PC-9 (cell line): ENCODE data around the gene STK17A. TPM values are rescaled to one million over a fixed set of nuclear protein-coding genes. Genes with fewer than 3 reads are reported as not detected.
A peak's percentile ranks its signal among the peaks of the same experiment; 100 is the strongest.
"Not testable (repeated sequence)": the region's sequence is repeated elsewhere in the genome, so short reads cannot be mapped to it uniquely, and the experiment has no call there.

Experiments used
- BruUV-seq: library from RNA; stranded (reverse); fragments of 400-500 nt; replicated peaks from 2 replicates; lab custom pipeline; 2021; lab: Mats Ljungman, UMichigan
- CTCF ChIA-PET: fragments of 300-600 bp; sonication (Branson Sonifier 250); formaldehyde crosslinking; loops from one replicate; lab custom pipeline; 2022; ENCODE audit warnings: antibody characterized with exemption; lab: Charles Lee
- POLR2A ChIA-PET: fragments of 300-600 bp; sonication (Branson Sonifier 250); formaldehyde crosslinking; loops from one replicate; lab custom pipeline; 2022; ENCODE audit warnings: antibody characterized with exemption; ENCODE audit not compliant: unreplicated experiment; lab: Charles Lee
- DNase-seq, 2 experiments: peaks; one replicate each; pipeline versions ENCODE4 v3.0.0 to v3.0.0-alpha.2; 2015 to 2022; ENCODE audit warnings: mixed read lengths in 1 of 2
- H2AFZ ChIP-seq: fragments of 200-600 bp; sonication (generic); 2 replicates; pipeline ENCODE4 v1.8.1; 2017; ENCODE audit warnings: antibody characterized with exemption
- H3F3A ChIP-seq: fragments of 200-600 bp; sonication (generic); 2 replicates; pipeline ENCODE4 v1.8.1; 2017; ENCODE audit warnings: antibody characterized with exemption, mild to moderate bottlenecking, low read depth; ENCODE audit not compliant: insufficient read depth
- H3K27ac ChIP-seq: fragments of 200-600 bp; sonication (generic); 2 replicates; pipeline ENCODE4 v1.6.1; 2016; ENCODE audit warnings: mixed run types
- H3K27me3 ChIP-seq: fragments of 200-600 bp; sonication (generic); 2 replicates; pipeline ENCODE4 v1.6.1; 2016; ENCODE audit warnings: low read depth, mixed run types; ENCODE audit not compliant: insufficient read depth
- H3K36me3 ChIP-seq: fragments of 200-600 bp; sonication (generic); 2 replicates; pipeline ENCODE4 v1.6.1; 2016; ENCODE audit warnings: low read depth, mixed run types
- H3K4me1 ChIP-seq: fragments of 200-600 bp; sonication (generic); replicated peaks from 2 replicates; pipeline ENCODE4 v1.6.1; 2016; ENCODE audit warnings: mixed run types; ENCODE audit not compliant: insufficient read depth
- H3K4me2 ChIP-seq: fragments of 200-600 bp; sonication (generic); 2 replicates; pipeline ENCODE4 v1.6.1; 2017; ENCODE audit warnings: mixed run types
- H3K4me3 ChIP-seq: fragments of 200-600 bp; sonication (generic); 2 replicates; pipeline ENCODE4 v1.6.1; 2016; ENCODE audit warnings: mixed run types
- H3K79me2 ChIP-seq: fragments of 200-600 bp; sonication (generic); 2 replicates; pipeline ENCODE4 v1.6.1; 2017; ENCODE audit warnings: low read depth, mixed run types
- H3K9me2 ChIP-seq: fragments of 200-600 bp; sonication (generic); 2 replicates; pipeline ENCODE4 v1.8.1; 2017; ENCODE audit warnings: mild to moderate bottlenecking; ENCODE audit not compliant: insufficient read depth
- H3K9me3 ChIP-seq: fragments of 200-600 bp; sonication (generic); 2 replicates; pipeline ENCODE4 v1.8.1; 2016; ENCODE audit warnings: low read depth; ENCODE audit not compliant: insufficient read depth
- H4K20me1 ChIP-seq: fragments of 200-600 bp; sonication (generic); 2 replicates; pipeline ENCODE4 v1.8.1; 2017; ENCODE audit not compliant: insufficient read depth
- EZH2 ChIP-seq: fragments of 200-600 bp; sonication (generic); IDR thresholded peaks from 2 replicates; pipeline ENCODE4 v1.8.0; 2017; ENCODE audit warnings: antibody characterized with exemption, low read depth
- intact Hi-C: fragments of 100-400 bp; cut with micrococcal nuclease; formaldehyde crosslinking; loops from one replicate; pipeline ENCODE4 v1.10.0; 2022; ENCODE audit not compliant: unreplicated experiment
- total RNA-seq: library from RNA; stranded (reverse); gene quantifications from 2 replicates; pipeline ENCODE4 v1.2.3, GENCODE V29; 2021
- TF ChIP-seq, protein P1 (sequence below): fragments of 200-600 bp; sonication (generic); conservative IDR thresholded peaks from 2 replicates; pipeline ENCODE4 v1.6.1; 2017; ENCODE audit warnings: mixed run types, antibody characterized with exemption, mild to moderate bottlenecking, moderate library complexity

STK17A gene
- total RNA-seq, 1 experiment from 2014 or later = 18.8 TPM

DNA sequence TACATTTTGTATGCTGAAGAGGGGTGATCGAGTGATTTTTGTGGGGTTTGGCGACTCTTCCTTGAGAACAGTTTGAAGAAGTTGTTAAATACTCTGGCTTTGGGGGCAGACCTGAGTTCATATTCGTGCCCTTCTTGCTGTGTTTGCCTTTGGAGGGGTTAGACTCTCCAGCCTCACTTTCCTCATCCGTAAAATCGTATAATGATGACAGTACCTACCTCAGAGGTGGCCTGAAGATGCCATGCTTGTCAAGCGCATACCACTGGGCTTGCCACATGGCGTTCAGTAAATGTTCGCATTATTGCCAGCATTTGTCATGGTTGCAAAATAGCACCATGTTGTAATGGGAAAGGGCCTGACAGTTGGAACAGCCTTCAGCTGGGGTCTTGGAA lies 1.3 kb downstream of the STK17A start:
- Histone ChIP-seq H3K9me3 (no peaks in the 10 kb centered on the region), H4K20me1 (peaks cover 29% of the 10 kb centered on the region), H3K9me2 (no peaks in the 10 kb centered on the region), H2AFZ (no peak overlapping the region), H3K4me1 (peaks cover 46% of the 10 kb centered on the region), H3K36me3 (peaks cover 10% of the 10 kb centered on the region; the same call in 1 of the 2 replicates), H3K27me3 (no peaks in the 10 kb centered on the region), H3K79me2 (peaks cover 62% of the 10 kb centered on the region), H3K27ac (peak overlapping the region; percentile 78), H3F3A (peaks cover 29% of the 10 kb centered on the region), H3K4me2 (peak overlapping the region; percentile 89), H3K4me3 (peak overlapping the region; percentile 93)
- BruUV-seq = TSS peak; percentile 44
- CTCF ChIA-PET = no interaction called here
- DNase-seq = peak; percentile 33 to 89
- TF ChIP-seq, protein P1, sequence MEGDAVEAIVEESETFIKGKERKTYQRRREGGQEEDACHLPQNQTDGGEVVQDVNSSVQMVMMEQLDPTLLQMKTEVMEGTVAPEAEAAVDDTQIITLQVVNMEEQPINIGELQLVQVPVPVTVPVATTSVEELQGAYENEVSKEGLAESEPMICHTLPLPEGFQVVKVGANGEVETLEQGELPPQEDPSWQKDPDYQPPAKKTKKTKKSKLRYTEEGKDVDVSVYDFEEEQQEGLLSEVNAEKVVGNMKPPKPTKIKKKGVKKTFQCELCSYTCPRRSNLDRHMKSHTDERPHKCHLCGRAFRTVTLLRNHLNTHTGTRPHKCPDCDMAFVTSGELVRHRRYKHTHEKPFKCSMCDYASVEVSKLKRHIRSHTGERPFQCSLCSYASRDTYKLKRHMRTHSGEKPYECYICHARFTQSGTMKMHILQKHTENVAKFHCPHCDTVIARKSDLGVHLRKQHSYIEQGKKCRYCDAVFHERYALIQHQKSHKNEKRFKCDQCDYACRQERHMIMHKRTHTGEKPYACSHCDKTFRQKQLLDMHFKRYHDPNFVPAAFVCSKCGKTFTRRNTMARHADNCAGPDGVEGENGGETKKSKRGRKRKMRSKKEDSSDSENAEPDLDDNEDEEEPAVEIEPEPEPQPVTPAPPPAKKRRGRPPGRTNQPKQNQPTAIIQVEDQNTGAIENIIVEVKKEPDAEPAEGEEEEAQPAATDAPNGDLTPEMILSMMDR = no peak
- no peak for TF ChIP-seq EZH2
- POLR2A ChIA-PET = interaction anchor here (0.7 kb wide), 2 partner anchors 42 to 321 kb away, joined by 3 to 5 read pairs; no protein-coding TSS in a partner anchor
- intact Hi-C loops = loop anchor here (5.0 kb wide), 1 partner anchor 358 kb away; no protein-coding TSS in a partner anchor

DNA sequence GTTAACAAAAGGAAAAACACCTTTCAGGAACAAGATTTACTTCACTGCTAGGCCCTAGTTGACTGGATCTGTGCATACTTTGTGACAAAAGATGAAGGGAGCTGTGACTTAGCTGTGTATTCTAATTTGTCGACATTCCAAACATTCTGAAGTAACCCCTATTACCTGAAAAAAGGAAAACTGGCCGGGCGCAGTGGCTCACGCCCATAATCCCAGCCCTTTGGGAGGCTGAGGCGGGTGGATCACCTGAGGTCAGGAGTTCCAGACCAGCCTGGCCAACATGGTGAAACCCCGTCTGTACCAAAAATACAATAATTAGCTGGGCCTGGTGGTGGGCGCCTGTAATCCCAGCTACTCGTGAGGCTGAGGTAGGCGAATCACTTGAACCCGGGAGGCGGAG lies 1.8 kb downstream of the STK17A start:
- H3K9me3 ChIP-seq, H3K27me3 ChIP-seq, H3K36me3 ChIP-seq, H2AFZ ChIP-seq, DNase-seq, BruUV-seq, CTCF ChIA-PET, H3K9me2 ChIP-seq: not testable (repeated sequence)
- Histone ChIP-seq H3K4me3 (peak overlapping the region; percentile 93), H3K27ac (peak overlapping the region; percentile 78), H4K20me1 (peaks cover 33% of the 10 kb centered on the region), H3K79me2 (peaks cover 67% of the 10 kb centered on the region), H3K4me2 (peak overlapping the region; percentile 89), H3K4me1 (peaks cover 46% of the 10 kb centered on the region), H3F3A (peaks cover 29% of the 10 kb centered on the region)
- POLR2A ChIA-PET = interaction anchor here (0.7 kb wide), 3 partner anchors 37 to 320 kb away, joined by 3 to 5 read pairs (median 3); no protein-coding TSS in a partner anchor
- intact Hi-C loops = loop anchor here (5.0 kb wide), 1 partner anchor 358 kb away; no protein-coding TSS in a partner anchor

DNA sequence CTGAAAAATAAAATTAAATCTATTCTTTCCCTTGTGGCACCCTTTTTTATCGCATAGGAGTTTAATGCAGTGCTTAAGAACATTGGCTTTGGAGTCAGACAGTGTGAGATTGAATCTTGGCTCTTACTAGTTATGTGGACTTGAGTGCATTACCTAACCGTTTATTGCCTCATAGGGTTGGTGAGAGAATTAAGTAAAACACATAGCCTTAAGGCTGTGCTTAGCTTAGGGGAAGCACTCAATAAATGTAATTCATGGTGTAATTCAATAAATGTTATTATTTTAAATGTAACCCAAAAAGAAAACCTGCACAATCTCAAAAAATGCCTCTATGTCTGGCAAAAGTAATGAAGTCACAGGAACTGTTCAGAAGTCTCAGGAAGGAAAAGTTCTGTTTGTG lies 2.7 kb downstream of the STK17A start:
- Histone ChIP-seq H3K9me3 (no peaks in the 10 kb centered on the region), H3K4me1 (peaks cover 47% of the 10 kb centered on the region), H3F3A (peaks cover 29% of the 10 kb centered on the region), H3K79me2 (peaks cover 75% of the 10 kb centered on the region), H3K4me3 (peak overlapping the region; percentile 93), H3K27ac (peak overlapping the region; percentile 78), H2AFZ (no peak overlapping the region), H3K4me2 (peak overlapping the region; percentile 89), H3K9me2 (no peaks in the 10 kb centered on the region), H3K36me3 (peaks cover 14% of the 10 kb centered on the region), H4K20me1 (peaks cover 36% of the 10 kb centered on the region), H3K27me3 (no peaks in the 10 kb centered on the region)
- BruUV-seq = no TSS peak
- TF ChIP-seq, protein P1 = no peak
- no peak for TF ChIP-seq EZH2
- ChIA-PET POLR2A (interaction anchor here (0.6 kb wide), 1 partner anchor 130 kb away, joined by 6 read pairs; no protein-coding TSS in a partner anchor), CTCF (no interaction called here)
- peak in 1 of 2 experiments; percentile 84 for DNase-seq
- intact Hi-C loops = no loop called here
